ENCODE results near the gene PIRT.

DNA sequence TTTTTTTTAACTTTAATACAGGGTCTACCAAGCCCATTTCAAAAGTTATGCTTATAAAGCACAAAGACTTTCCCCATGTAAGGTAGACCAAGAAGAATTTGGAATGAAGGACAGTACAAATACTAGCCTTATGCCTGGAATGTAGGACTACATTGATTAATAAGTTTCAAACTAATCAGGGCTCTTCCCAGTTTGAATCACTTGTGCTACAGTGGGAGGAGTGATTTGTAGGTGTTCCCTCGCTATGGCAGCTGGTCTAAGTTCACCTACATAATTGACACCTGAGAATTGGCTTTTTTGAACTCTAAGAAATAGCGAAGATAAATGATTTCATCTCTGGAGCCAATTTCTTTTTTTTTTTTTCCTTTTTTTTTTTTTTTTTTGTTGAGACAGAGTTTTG is 52.6 kb downstream of the PIRT start:
- TF ChIP-seq CTCF (IDR thresholded peaks at IDR 0.05), result no peak
- no peak for TF ChIP-seq POLR2A (IDR thresholded peaks at IDR 0.05)

Measured in thyroid gland (tissue), 4 donors.